ENCODE data around the gene OR2A25. TPM values are rescaled to one million over a fixed set of nuclear protein-coding genes. Genes with fewer than 3 reads are reported as not detected.
A peak's percentile ranks its signal among the peaks of the same experiment; 100 is the strongest.

The OR2A25 gene
- polyA plus RNA-seq, 1 of the 3 experiments (the other 2 are of a cell fraction), result not detected

DNA sequence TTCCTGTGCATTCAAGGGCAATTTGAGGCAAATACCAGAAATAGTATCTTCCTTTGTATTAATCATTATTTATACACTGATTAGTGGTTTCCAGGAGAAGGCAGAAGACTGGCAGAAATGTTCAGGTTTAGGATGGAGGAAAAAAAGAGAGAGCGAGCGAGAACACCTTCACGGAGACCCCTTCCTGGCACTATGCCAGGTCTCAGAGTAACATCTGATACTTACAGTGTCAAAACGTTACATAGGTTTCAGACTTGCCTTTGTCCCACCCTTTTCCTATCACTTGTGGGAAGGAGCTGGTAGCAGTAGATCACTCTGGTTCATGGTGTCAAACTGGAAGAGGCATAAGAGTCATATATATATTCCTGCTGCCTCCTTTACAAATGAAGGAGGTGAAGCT lies 17.1 kb downstream of the OR2A25 start:
- Histone ChIP-seq H4K20me1 (ENCODE audit: insufficient read depth) (no peaks in the 10 kb centered on the region), H3K4me2 (no peak overlapping the region), H3K9ac (no peak overlapping the region), H3K4me3 (ENCODE audit: low read depth in 2 of 2, low read length in 1 of 2) (no peak overlapping the region), H3K27ac (ENCODE audit: low read depth in 2 of 2, low read length in 1 of 2) (no peak overlapping the region), H3K9me2 (no peaks in the 10 kb centered on the region), H3K36me3 (replicated peaks in 1 of 2; ENCODE audit: control insufficient read depth in 1 of 2, insufficient read depth in 2 of 2, low read length in 1 of 2) (no peaks in the 10 kb centered on the region), H3F3A (replicated peaks; ENCODE audit: insufficient read depth) (no peaks in the 10 kb centered on the region), H3K27me3 (ENCODE audit: insufficient read depth) (peaks cover 4% of the 10 kb centered on the region; the same call in 1 of the 2 replicates), H3K79me2 (ENCODE audit: insufficient read depth) (no peaks in the 10 kb centered on the region), H3K4me1 (ENCODE audit: control insufficient read depth in 1 of 2, insufficient read depth in 2 of 2, low read depth in 1 of 2, low read length in 1 of 2) (no peaks in the 10 kb centered on the region), H2AFZ (ENCODE audit: low read depth) (no peak overlapping the region), H3K9me3 (no peaks in the 10 kb centered on the region)
- 15% methylated on average over 4 of the region's 4 CpGs for WGBS (ENCODE audit: low lambda C conversion rate)
- ChIA-PET POLR2A (no interaction called here), CTCF (interaction anchor here (1.4 kb wide), 1 partner anchor 23 kb away, joined by 3 read pairs; no protein-coding TSS in a partner anchor)
- no peak for DNase-seq
- peak; percentile 39; the same call in 1 of the 2 replicates for TF ChIP-seq NFIC (IDR thresholded peaks at IDR 0.05; ENCODE audit: borderline replicate concordance)
- no peak for TF ChIP-seq NRF1 (IDR thresholded peaks at IDR 0.05; ENCODE audit: low read depth, low read length)

DNA sequence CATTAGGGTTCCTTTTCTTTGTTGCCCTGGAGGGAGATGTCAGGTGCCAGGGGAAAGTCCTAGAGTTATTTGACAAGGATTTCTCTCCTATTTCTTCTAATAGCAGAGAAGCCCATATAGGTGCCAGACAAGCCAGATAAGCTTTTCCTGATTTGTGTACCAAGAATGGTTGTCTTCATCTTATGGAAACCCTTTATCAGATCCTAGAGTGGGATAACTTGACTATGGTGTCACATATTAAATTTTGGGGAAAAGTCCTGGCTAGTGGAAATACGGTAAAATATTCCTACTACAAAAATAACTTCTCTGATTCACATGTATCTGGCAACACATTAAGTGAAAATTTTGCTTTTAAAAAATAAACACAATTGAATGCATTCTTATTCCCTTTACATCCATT lies 17.6 kb downstream of the OR2A25 start:
- Histone ChIP-seq H3K4me3 (ENCODE audit: low read depth in 2 of 2, low read length in 1 of 2) (no peak overlapping the region), H3K27ac (ENCODE audit: low read depth in 2 of 2, low read length in 1 of 2) (no peak overlapping the region), H3F3A (replicated peaks; ENCODE audit: insufficient read depth) (no peaks in the 10 kb centered on the region), H2AFZ (ENCODE audit: low read depth) (no peak overlapping the region), H4K20me1 (ENCODE audit: insufficient read depth) (no peaks in the 10 kb centered on the region), H3K4me1 (ENCODE audit: control insufficient read depth in 1 of 2, insufficient read depth in 2 of 2, low read depth in 1 of 2, low read length in 1 of 2) (no peaks in the 10 kb centered on the region), H3K9me3 (no peaks in the 10 kb centered on the region), H3K4me2 (no peak overlapping the region), H3K27me3 (ENCODE audit: insufficient read depth) (peaks cover 4% of the 10 kb centered on the region; the same call in 1 of the 2 replicates), H3K36me3 (replicated peaks in 1 of 2; ENCODE audit: control insufficient read depth in 1 of 2, insufficient read depth in 2 of 2, low read length in 1 of 2) (no peaks in the 10 kb centered on the region), H3K9ac (no peak overlapping the region), H3K79me2 (ENCODE audit: insufficient read depth) (no peaks in the 10 kb centered on the region), H3K9me2 (no peaks in the 10 kb centered on the region)
- POLR2A ChIA-PET, result no interaction called here
- WGBS (ENCODE audit: low lambda C conversion rate), result 2% methylated on average over 1 of the region's 1 CpG
- CTCF ChIA-PET, result no interaction called here
- DNase-seq, result no peak
- TF ChIP-seq, protein P1, sequence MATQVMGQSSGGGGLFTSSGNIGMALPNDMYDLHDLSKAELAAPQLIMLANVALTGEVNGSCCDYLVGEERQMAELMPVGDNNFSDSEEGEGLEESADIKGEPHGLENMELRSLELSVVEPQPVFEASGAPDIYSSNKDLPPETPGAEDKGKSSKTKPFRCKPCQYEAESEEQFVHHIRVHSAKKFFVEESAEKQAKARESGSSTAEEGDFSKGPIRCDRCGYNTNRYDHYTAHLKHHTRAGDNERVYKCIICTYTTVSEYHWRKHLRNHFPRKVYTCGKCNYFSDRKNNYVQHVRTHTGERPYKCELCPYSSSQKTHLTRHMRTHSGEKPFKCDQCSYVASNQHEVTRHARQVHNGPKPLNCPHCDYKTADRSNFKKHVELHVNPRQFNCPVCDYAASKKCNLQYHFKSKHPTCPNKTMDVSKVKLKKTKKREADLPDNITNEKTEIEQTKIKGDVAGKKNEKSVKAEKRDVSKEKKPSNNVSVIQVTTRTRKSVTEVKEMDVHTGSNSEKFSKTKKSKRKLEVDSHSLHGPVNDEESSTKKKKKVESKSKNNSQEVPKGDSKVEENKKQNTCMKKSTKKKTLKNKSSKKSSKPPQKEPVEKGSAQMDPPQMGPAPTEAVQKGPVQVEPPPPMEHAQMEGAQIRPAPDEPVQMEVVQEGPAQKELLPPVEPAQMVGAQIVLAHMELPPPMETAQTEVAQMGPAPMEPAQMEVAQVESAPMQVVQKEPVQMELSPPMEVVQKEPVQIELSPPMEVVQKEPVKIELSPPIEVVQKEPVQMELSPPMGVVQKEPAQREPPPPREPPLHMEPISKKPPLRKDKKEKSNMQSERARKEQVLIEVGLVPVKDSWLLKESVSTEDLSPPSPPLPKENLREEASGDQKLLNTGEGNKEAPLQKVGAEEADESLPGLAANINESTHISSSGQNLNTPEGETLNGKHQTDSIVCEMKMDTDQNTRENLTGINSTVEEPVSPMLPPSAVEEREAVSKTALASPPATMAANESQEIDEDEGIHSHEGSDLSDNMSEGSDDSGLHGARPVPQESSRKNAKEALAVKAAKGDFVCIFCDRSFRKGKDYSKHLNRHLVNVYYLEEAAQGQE (IDR thresholded peaks at IDR 0.05; ENCODE audit: low read depth, low read length), result no peak
- TF ChIP-seq GABPA (IDR thresholded peaks at IDR 0.05; ENCODE audit: low read depth) (no peak), TEAD4 (IDR thresholded peaks at IDR 0.05; ENCODE audit: borderline replicate concordance, insufficient read depth) (no peak), RXRA (IDR thresholded peaks at IDR 0.05; ENCODE audit: borderline replicate concordance, low read depth) (no peak), NFIC (IDR thresholded peaks at IDR 0.05; ENCODE audit: borderline replicate concordance) (no peak), POLR2AphosphoS5 (IDR thresholded peaks at IDR 0.05; ENCODE audit: low read depth, low read length) (no peak), YY1 (IDR thresholded peaks at IDR 0.05; ENCODE audit: low read depth) (no peak), FOXJ3 (CRISPR knock-in tag; IDR thresholded peaks at IDR 0.05) (no peak), CHD2 (IDR thresholded peaks at IDR 0.05; ENCODE audit: low read length, partially characterized antibody) (no peak), RFX5 (IDR thresholded peaks at IDR 0.05; ENCODE audit: low read length) (no peak), FOSL2 (IDR thresholded peaks at IDR 0.05; ENCODE audit: borderline replicate concordance, low read depth) (no peak), EP300 (IDR thresholded peaks at IDR 0.05; ENCODE audit: borderline replicate concordance in 1 of 2, low read depth in 1 of 2, low read length in 1 of 2) (no peak)
- TF ChIP-seq, protein P2, sequence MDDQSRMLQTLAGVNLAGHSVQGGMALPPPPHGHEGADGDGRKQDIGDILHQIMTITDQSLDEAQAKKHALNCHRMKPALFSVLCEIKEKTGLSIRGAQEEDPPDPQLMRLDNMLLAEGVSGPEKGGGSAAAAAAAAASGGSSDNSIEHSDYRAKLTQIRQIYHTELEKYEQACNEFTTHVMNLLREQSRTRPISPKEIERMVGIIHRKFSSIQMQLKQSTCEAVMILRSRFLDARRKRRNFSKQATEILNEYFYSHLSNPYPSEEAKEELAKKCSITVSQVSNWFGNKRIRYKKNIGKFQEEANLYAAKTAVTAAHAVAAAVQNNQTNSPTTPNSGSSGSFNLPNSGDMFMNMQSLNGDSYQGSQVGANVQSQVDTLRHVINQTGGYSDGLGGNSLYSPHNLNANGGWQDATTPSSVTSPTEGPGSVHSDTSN (IDR thresholded peaks at IDR 0.05), result no peak
- TF ChIP-seq, protein P3, sequence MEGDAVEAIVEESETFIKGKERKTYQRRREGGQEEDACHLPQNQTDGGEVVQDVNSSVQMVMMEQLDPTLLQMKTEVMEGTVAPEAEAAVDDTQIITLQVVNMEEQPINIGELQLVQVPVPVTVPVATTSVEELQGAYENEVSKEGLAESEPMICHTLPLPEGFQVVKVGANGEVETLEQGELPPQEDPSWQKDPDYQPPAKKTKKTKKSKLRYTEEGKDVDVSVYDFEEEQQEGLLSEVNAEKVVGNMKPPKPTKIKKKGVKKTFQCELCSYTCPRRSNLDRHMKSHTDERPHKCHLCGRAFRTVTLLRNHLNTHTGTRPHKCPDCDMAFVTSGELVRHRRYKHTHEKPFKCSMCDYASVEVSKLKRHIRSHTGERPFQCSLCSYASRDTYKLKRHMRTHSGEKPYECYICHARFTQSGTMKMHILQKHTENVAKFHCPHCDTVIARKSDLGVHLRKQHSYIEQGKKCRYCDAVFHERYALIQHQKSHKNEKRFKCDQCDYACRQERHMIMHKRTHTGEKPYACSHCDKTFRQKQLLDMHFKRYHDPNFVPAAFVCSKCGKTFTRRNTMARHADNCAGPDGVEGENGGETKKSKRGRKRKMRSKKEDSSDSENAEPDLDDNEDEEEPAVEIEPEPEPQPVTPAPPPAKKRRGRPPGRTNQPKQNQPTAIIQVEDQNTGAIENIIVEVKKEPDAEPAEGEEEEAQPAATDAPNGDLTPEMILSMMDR (IDR thresholded peaks at IDR 0.05), result no peak
- TF ChIP-seq, protein P4, sequence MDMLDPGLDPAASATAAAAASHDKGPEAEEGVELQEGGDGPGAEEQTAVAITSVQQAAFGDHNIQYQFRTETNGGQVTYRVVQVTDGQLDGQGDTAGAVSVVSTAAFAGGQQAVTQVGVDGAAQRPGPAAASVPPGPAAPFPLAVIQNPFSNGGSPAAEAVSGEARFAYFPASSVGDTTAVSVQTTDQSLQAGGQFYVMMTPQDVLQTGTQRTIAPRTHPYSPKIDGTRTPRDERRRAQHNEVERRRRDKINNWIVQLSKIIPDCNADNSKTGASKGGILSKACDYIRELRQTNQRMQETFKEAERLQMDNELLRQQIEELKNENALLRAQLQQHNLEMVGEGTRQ (IDR thresholded peaks at IDR 0.05; ENCODE audit: borderline replicate concordance, low read depth, low read length), result no peak
- TF ChIP-seq, protein P5, sequence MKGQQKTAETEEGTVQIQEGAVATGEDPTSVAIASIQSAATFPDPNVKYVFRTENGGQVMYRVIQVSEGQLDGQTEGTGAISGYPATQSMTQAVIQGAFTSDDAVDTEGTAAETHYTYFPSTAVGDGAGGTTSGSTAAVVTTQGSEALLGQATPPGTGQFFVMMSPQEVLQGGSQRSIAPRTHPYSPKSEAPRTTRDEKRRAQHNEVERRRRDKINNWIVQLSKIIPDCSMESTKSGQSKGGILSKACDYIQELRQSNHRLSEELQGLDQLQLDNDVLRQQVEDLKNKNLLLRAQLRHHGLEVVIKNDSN (IDR thresholded peaks at IDR 0.05; ENCODE audit: borderline replicate concordance, low read depth), result no peak
- TF ChIP-seq, protein P6, sequence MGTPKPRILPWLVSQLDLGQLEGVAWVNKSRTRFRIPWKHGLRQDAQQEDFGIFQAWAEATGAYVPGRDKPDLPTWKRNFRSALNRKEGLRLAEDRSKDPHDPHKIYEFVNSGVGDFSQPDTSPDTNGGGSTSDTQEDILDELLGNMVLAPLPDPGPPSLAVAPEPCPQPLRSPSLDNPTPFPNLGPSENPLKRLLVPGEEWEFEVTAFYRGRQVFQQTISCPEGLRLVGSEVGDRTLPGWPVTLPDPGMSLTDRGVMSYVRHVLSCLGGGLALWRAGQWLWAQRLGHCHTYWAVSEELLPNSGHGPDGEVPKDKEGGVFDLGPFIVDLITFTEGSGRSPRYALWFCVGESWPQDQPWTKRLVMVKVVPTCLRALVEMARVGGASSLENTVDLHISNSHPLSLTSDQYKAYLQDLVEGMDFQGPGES (IDR thresholded peaks at IDR 0.05; ENCODE audit: low read depth, low read length), result no peak
